Glutamatergic neuron (in vitro differentiated cells): ENCODE measurements around the gene AHNAK. TPM values are rescaled to one million over a fixed set of nuclear protein-coding genes. Genes with fewer than 3 reads are reported as not detected.
"Not testable (repeated sequence)": the region's sequence is repeated elsewhere in the genome, so short reads cannot be mapped to it uniquely, and the experiment has no call there.

Source experiments
- DNase-seq: peaks from one replicate; pipeline ENCODE4 v3.0.0; 2022
- H3K27ac Mint-ChIP-seq: one replicate; pipeline ENCODE4 v1.8.0; 2020; ENCODE audit warnings: mild to moderate bottlenecking, mixed read lengths, inconsistent platforms; ENCODE audit not compliant: unreplicated experiment
- H3K27me3 Mint-ChIP-seq: one replicate; pipeline ENCODE4 v1.8.0; 2020; ENCODE audit warnings: mild to moderate bottlenecking, moderate library complexity, mixed read lengths, inconsistent platforms; ENCODE audit not compliant: unreplicated experiment
- H3K36me3 Mint-ChIP-seq: one replicate; pipeline ENCODE4 v1.8.0; 2020; ENCODE audit warnings: mild to moderate bottlenecking, mixed read lengths, inconsistent platforms; ENCODE audit not compliant: unreplicated experiment
- H3K4me1 Mint-ChIP-seq: one replicate; pipeline ENCODE4 v1.8.0; 2020; ENCODE audit warnings: mild to moderate bottlenecking, low read depth, mixed read lengths, inconsistent platforms; ENCODE audit not compliant: unreplicated experiment
- H3K4me3 Mint-ChIP-seq: one replicate; pipeline ENCODE4 v1.8.0; 2020; ENCODE audit warnings: mild to moderate bottlenecking, mixed read lengths, inconsistent platforms; ENCODE audit not compliant: unreplicated experiment
- H3K9me3 Mint-ChIP-seq: one replicate; pipeline ENCODE4 v1.8.0; 2020; ENCODE audit warnings: mild to moderate bottlenecking, moderate library complexity, mixed read lengths, inconsistent platforms; ENCODE audit not compliant: unreplicated experiment
- CTCF ChIP-seq: fragments of 200-600 bp; sonication (generic); IDR thresholded peaks from one replicate; pipeline ENCODE4 v1.5.0; 2021; ENCODE audit not compliant: partially characterized antibody, unreplicated experiment
- total RNA-seq: library from RNA; stranded (reverse); fragmentation: NEBNext Ultra II Directional; extraction: Animal tissue kit (Norgen Biotek cat#: 25700); gene quantifications from one replicate; pipeline ENCODE4 v1.2.1, GENCODE V29; 2021; ENCODE audit not compliant: unreplicated experiment

AHNAK gene
- total RNA-seq, 1 donor from 2014 or later, result 4.5 TPM

- TF ChIP-seq CTCF, result no peak
- Mint-ChIP-seq H3K9me3 (peaks cover 5% of the 10 kb centered on the region), H3K27me3 (peaks cover 8% of the 10 kb centered on the region), H3K4me1 (peaks cover 16% of the 10 kb centered on the region), H3K27ac (peak overlapping the region; percentile 94), H3K36me3 (peaks cover 3% of the 10 kb centered on the region), H3K4me3 (peak overlapping the region; percentile 99)
- no peak for DNase-seq
These were observed 27.9 kb upstream of the AHNAK start for GRCh38 chr11:62574363-62575071.

DNA sequence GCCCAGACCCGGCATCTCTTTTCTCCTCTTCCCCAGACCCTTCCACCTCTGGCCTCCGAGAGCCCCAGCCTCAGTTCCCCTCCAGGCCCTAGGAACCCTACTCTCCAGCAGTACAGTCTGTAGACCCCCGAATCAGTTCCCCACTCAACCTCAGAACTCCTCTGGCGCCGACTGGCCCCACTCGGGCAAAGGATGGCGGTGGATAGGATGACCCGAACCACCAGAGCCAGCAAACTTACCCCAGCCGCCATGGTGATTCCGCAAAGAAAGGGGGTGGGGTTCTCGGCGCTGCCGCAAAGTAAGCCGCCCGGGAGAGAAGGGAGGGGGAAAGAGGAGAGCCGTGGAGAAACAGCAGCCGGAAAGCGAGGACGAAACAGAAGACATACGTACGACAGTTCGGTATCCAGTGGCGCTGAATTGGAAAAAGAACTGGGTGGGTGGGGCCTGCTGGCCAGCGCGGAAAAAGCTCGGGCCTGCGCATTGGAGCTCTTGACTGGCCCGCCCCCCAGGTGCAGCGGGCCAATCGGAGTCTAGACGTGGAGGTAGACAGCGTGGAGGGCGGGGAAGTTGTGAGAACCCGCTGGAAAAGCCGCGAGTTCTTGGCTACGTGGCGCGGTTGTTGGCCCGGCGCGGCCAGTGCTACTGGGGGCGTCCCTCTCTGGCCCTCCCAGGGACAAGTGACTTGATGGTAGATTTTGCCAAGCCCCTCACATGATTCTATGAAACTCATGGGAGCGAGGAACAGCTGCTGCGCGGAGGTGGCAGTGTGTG, 27.2 kb upstream of the AHNAK start, which contains the start of gene EEF1G:
Gene EEF1G (minus strand): TSS at position 300 of the 771 bp plus-strand sequence. CDS start 49 bp downstream, at position 251.
- peak; percentile 95 for DNase-seq
- Mint-ChIP-seq H3K4me1 (peaks cover 16% of the 10 kb centered on the region), H3K27ac (peak within 1 kb of the TSS; percentile 94), H3K9me3 (peaks cover 5% of the 10 kb centered on the region), H3K27me3 (peaks cover 8% of the 10 kb centered on the region), H3K4me3 (peak within 1 kb of the TSS; percentile 99), H3K36me3 (peaks cover 3% of the 10 kb centered on the region)
- TF ChIP-seq CTCF, result no peak

- DNase-seq, result no peak
These were observed 26.5 kb upstream of the AHNAK start for GRCh38 chr11:62573006-62573591.

GRCh38 chr11:62572431-62572830, 25.8 kb upstream of the AHNAK start:
- no peak for TF ChIP-seq CTCF
- H3K27ac Mint-ChIP-seq, result peak overlapping the region; percentile 94
- DNase-seq, result no peak
- H3K27me3 Mint-ChIP-seq, result peaks cover 8% of the 10 kb centered on the region
- H3K4me3 Mint-ChIP-seq, result peak overlapping the region; percentile 99
- peaks cover 16% of the 10 kb centered on the region for H3K4me1 Mint-ChIP-seq
- peaks cover 5% of the 10 kb centered on the region for H3K9me3 Mint-ChIP-seq
- peaks cover 3% of the 10 kb centered on the region for H3K36me3 Mint-ChIP-seq

More at GRCh38 chr11:62573006-62573591, 26.5 kb upstream of the AHNAK start:
- peak overlapping the region; percentile 99 for H3K4me3 Mint-ChIP-seq
- peaks cover 5% of the 10 kb centered on the region for H3K9me3 Mint-ChIP-seq
- H3K27me3 Mint-ChIP-seq, result peaks cover 8% of the 10 kb centered on the region
- no peak for TF ChIP-seq CTCF
- H3K36me3 Mint-ChIP-seq, result peaks cover 3% of the 10 kb centered on the region
- H3K4me1 Mint-ChIP-seq, result peaks cover 16% of the 10 kb centered on the region
- peak overlapping the region; percentile 94 for H3K27ac Mint-ChIP-seq

DNA sequence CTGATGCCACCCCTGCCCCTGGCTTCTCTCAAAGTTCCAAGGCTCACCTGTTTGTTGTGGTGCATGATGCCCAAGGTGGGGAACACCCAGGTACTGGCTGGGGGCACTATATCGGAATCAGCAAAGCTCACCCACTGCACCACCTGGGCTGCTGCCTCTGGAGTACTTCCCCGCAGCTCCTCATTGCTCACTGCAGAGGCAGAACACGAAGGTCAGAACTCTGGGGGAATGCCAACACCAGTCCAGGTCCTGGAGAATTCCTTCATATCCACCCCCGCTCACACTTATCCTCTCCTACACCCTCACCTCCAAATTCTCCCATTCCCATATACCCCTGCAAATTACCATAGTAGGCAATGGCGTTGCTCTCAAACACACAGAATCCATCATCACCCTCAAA, 24.9 kb upstream of the AHNAK start:
- H3K4me3 Mint-ChIP-seq, result peak overlapping the region; percentile 67
- not testable (repeated sequence) for H3K9me3 Mint-ChIP-seq, H3K27me3 Mint-ChIP-seq, H3K36me3 Mint-ChIP-seq, H3K27ac Mint-ChIP-seq, DNase-seq
- H3K4me1 Mint-ChIP-seq, result peaks cover 16% of the 10 kb centered on the region

DNA sequence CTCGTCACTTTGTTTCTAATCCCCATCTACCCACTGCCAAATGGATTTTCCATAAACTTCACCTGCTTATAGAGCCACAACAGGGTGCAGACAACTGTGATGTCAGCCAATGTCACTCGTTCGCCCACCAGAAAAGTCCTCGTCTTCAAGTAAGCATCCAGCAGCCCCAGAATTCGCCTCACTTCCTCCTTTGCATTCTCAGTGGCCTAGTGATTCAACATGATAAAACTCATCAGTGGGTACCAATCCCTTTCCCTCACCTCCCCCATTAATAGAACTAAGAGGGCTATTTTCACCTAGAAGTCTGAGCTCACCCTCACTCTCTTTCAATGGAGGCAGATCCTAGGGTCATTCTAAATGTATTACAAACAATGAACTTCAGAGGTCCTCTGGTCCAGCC, 24.3 kb upstream of the AHNAK start:
- not testable (repeated sequence) for H3K36me3 Mint-ChIP-seq, H3K27me3 Mint-ChIP-seq, H3K9me3 Mint-ChIP-seq, H3K27ac Mint-ChIP-seq, DNase-seq, H3K4me3 Mint-ChIP-seq
- peaks cover 16% of the 10 kb centered on the region for H3K4me1 Mint-ChIP-seq
